Activated B cell treated with CpG ODN at 0.5 μM for 24 hours (primary cell): ENCODE data around the gene HPS5. TPM values are rescaled to one million over a fixed set of nuclear protein-coding genes. Genes with fewer than 3 reads are reported as not detected.

ENCODE experiments used
- ATAC-seq: fragments of 200-7000 bp; cut with Tn5 transposase; one replicate; pipeline ENCODE4 v1.10.0; 2021; ENCODE audit warnings: low read depth, mild to moderate bottlenecking, moderate library complexity
- CTCF ChIA-PET: fragments of 350-600 bp; sonication (Branson Sonifier 250); formaldehyde crosslinking; loops from one replicate; lab custom pipeline; 2021; ENCODE audit warnings: antibody characterized with exemption; lab: Charles Lee
- POLR2A ChIA-PET: fragments of 350-600 bp; sonication (Branson Sonifier 250); formaldehyde crosslinking; loops from one replicate; lab custom pipeline; 2021; ENCODE audit warnings: antibody characterized with exemption; lab: Charles Lee
- DNase-seq: peaks from one replicate; pipeline ENCODE4 v3.0.0; 2022
- H3K27ac Mint-ChIP-seq: one replicate; pipeline ENCODE4 v1.8.0; 2020; ENCODE audit warnings: mixed read lengths
- H3K27me3 Mint-ChIP-seq: one replicate; pipeline ENCODE4 v1.8.0; 2021; ENCODE audit warnings: mixed read lengths
- H3K36me3 Mint-ChIP-seq: one replicate; pipeline ENCODE4 v1.8.0; 2021; ENCODE audit warnings: low read depth, mixed read lengths
- H3K4me1 Mint-ChIP-seq: one replicate; pipeline ENCODE4 v1.8.0; 2021; ENCODE audit warnings: mixed read lengths
- H3K4me3 Mint-ChIP-seq: one replicate; pipeline ENCODE4 v1.8.0; 2020; ENCODE audit warnings: mild to moderate bottlenecking, mixed read lengths
- H3K9me3 Mint-ChIP-seq: one replicate; pipeline ENCODE4 v1.8.0; 2020; ENCODE audit warnings: mixed read lengths
- CTCF ChIP-seq: fragments of 200-600 bp; IDR thresholded peaks from one replicate; pipeline ENCODE4 v1.8.0; 2022; ENCODE audit warnings: antibody characterized with exemption, mild to moderate bottlenecking
- intact Hi-C: fragments of 100-400 bp; cut with micrococcal nuclease; formaldehyde crosslinking; loops from one replicate; pipeline ENCODE4 v1.15.1; 2024
- total RNA-seq: library from RNA; stranded (reverse); gene quantifications from 2 replicates; pipeline ENCODE4 v1.2.3, GENCODE V29; 2022

Gene HPS5
- total RNA-seq, 1 donor from 2014 or later, result 51.0 TPM

GRCh38 chr11:18261721-18262120, 60.2 kb downstream of the HPS5 start:
- ATAC-seq, result no peak
- no peak overlapping the region for H3K27ac Mint-ChIP-seq
- intact Hi-C loops, result no loop called here
- no peak for DNase-seq
- ChIA-PET CTCF (no interaction called here), POLR2A (no interaction called here)
- no peaks in the 10 kb centered on the region for H3K36me3 Mint-ChIP-seq
- peaks cover 9% of the 10 kb centered on the region for H3K4me1 Mint-ChIP-seq
- no peak overlapping the region for H3K4me3 Mint-ChIP-seq
- H3K9me3 Mint-ChIP-seq, result no peaks in the 10 kb centered on the region
- no peak for TF ChIP-seq CTCF
- no peaks in the 10 kb centered on the region for H3K27me3 Mint-ChIP-seq

- Mint-ChIP-seq H3K27ac (no peak overlapping the region), H3K36me3 (no peaks in the 10 kb centered on the region), H3K4me1 (peaks cover 3% of the 10 kb centered on the region), H3K9me3 (no peaks in the 10 kb centered on the region), H3K27me3 (no peaks in the 10 kb centered on the region), H3K4me3 (no peak overlapping the region)
- CTCF ChIA-PET, result no interaction called here
- no peak for TF ChIP-seq CTCF
- ATAC-seq (no peak), DNase-seq (no peak)
- POLR2A ChIA-PET, result no interaction called here
- intact Hi-C loops, result no loop called here
These were observed 62.7 kb downstream of the HPS5 start for GRCh38 chr11:18259259-18259658.

- Mint-ChIP-seq H3K36me3 (no peaks in the 10 kb centered on the region), H3K4me1 (no peaks in the 10 kb centered on the region), H3K27ac (no peak overlapping the region), H3K27me3 (no peaks in the 10 kb centered on the region), H3K9me3 (no peaks in the 10 kb centered on the region), H3K4me3 (no peak overlapping the region)
- ATAC-seq, result no peak
- no peak for DNase-seq
- POLR2A ChIA-PET, result no interaction called here
- no peak for TF ChIP-seq CTCF
- CTCF ChIA-PET, result no interaction called here
- intact Hi-C loops, result no loop called here
These were observed 67.1 kb downstream of the HPS5 start for GRCh38 chr11:18254781-18255361.

GRCh38 chr11:18253778-18254338, 68.1 kb downstream of the HPS5 start:
- Mint-ChIP-seq H3K4me1 (no peaks in the 10 kb centered on the region), H3K27me3 (no peaks in the 10 kb centered on the region), H3K36me3 (no peaks in the 10 kb centered on the region), H3K27ac (no peak overlapping the region), H3K4me3 (no peak overlapping the region), H3K9me3 (no peaks in the 10 kb centered on the region)
- no peak for TF ChIP-seq CTCF
- intact Hi-C loops, result no loop called here
- ChIA-PET CTCF (no interaction called here), POLR2A (no interaction called here)
- ATAC-seq (no peak), DNase-seq (no peak)

GRCh38 chr11:18253233-18253632, 68.7 kb downstream of the HPS5 start:
- ATAC-seq (no peak), DNase-seq (no peak)
- Mint-ChIP-seq H3K36me3 (no peaks in the 10 kb centered on the region), H3K4me3 (no peak overlapping the region), H3K9me3 (no peaks in the 10 kb centered on the region), H3K4me1 (no peaks in the 10 kb centered on the region), H3K27me3 (no peaks in the 10 kb centered on the region), H3K27ac (no peak overlapping the region)
- ChIA-PET POLR2A (interaction anchor here (0.6 kb wide), 1 partner anchor 93 kb away, joined by 7 read pairs; no protein-coding TSS in a partner anchor), CTCF (no interaction called here)
- intact Hi-C loops, result no loop called here
- TF ChIP-seq CTCF, result no peak
